Liver (tissue), 3 donors: ENCODE measurements around the gene OR52A1.

ENCODE experiments used
- CTCF ChIP-seq: fragments of 150-350 bp; IDR thresholded peaks from 2 replicates; pipeline ENCODE4 v1.5.1; 2017; ENCODE audit warnings: improper control_type of control experiment, low read depth, low read length; ENCODE audit not compliant: missing input control
- FOXA2 ChIP-seq: IDR thresholded peaks from 2 replicates; pipeline ENCODE4 v1.6.1; 2016; ENCODE audit warnings: antibody characterized with exemption
- GABPA ChIP-seq, 2 donors: IDR thresholded peaks in 1 of 2; conservative IDR thresholded peaks in 1 of 2; 2 replicates each; pipeline ENCODE4 v1.6.1; 2016; ENCODE audit warnings: antibody characterized with exemption in 2 of 2, mild to moderate bottlenecking in 1 of 2, moderate library complexity in 1 of 2
- HNF4A ChIP-seq, 2 donors: conservative IDR thresholded peaks; 2 replicates each; pipeline ENCODE4 v1.6.1; 2016; ENCODE audit warnings: antibody characterized with exemption in 2 of 2, mild to moderate bottlenecking in 2 of 2
- JUND ChIP-seq, 2 donors: IDR thresholded peaks; 2 replicates each; pipeline ENCODE4 v1.6.1; 2016; ENCODE audit warnings: antibody characterized with exemption in 2 of 2
- TAF1 ChIP-seq: conservative IDR thresholded peaks from 2 replicates; pipeline ENCODE4 v1.6.1; 2016; ENCODE audit warnings: antibody characterized with exemption, mild to moderate bottlenecking
- ZBTB33 ChIP-seq: IDR thresholded peaks from 2 replicates; pipeline ENCODE4 v1.6.1; 2016; ENCODE audit warnings: antibody characterized with exemption
- TF ChIP-seq, protein P1 (sequence below): IDR thresholded peaks from 2 replicates; pipeline ENCODE4 v1.6.1; 2016; ENCODE audit warnings: antibody characterized with exemption
- TF ChIP-seq, protein P2 (sequence below): IDR thresholded peaks from 2 replicates; pipeline ENCODE4 v1.6.1; 2016; ENCODE audit warnings: antibody characterized with exemption, mild to moderate bottlenecking
- donor health status: healthy.
- donor health status: healthy.

DNA sequence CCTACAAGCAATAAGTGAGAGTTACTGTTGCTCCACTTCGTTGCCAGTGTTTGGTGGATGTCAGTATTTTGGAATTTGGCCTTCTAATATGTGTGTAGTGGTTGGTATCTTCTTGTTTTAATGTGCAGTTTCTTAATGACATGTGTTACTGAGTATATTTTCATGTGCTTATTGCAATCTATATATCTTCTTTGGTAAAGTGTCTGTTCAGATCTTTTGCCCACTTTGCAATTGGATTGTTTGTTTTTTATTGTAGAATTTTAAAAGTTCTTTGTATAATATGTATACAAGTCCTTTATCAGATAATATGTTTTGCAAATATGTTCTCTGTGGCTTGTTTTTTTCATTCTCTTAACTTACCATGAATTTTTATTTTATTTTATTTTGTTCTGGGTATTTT, 38.2 kb upstream of the OR52A1 start:
- no peak for TF ChIP-seq TAF1
- TF ChIP-seq GABPA (IDR thresholded peaks at IDR 0.05 in 1 of 2, conservative IDR thresholded peaks at IDR 0.05 in 1 of 2) = no peak
- no peak for TF ChIP-seq CTCF
- TF ChIP-seq, protein P1, sequence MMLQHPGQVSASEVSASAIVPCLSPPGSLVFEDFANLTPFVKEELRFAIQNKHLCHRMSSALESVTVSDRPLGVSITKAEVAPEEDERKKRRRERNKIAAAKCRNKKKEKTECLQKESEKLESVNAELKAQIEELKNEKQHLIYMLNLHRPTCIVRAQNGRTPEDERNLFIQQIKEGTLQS = no peak
- TF ChIP-seq ZBTB33 = no peak
- TF ChIP-seq HNF4A (conservative IDR thresholded peaks at IDR 0.05) = no peak
- no peak for TF ChIP-seq JUND (IDR thresholded peaks at IDR 0.05)
- TF ChIP-seq, protein P2, sequence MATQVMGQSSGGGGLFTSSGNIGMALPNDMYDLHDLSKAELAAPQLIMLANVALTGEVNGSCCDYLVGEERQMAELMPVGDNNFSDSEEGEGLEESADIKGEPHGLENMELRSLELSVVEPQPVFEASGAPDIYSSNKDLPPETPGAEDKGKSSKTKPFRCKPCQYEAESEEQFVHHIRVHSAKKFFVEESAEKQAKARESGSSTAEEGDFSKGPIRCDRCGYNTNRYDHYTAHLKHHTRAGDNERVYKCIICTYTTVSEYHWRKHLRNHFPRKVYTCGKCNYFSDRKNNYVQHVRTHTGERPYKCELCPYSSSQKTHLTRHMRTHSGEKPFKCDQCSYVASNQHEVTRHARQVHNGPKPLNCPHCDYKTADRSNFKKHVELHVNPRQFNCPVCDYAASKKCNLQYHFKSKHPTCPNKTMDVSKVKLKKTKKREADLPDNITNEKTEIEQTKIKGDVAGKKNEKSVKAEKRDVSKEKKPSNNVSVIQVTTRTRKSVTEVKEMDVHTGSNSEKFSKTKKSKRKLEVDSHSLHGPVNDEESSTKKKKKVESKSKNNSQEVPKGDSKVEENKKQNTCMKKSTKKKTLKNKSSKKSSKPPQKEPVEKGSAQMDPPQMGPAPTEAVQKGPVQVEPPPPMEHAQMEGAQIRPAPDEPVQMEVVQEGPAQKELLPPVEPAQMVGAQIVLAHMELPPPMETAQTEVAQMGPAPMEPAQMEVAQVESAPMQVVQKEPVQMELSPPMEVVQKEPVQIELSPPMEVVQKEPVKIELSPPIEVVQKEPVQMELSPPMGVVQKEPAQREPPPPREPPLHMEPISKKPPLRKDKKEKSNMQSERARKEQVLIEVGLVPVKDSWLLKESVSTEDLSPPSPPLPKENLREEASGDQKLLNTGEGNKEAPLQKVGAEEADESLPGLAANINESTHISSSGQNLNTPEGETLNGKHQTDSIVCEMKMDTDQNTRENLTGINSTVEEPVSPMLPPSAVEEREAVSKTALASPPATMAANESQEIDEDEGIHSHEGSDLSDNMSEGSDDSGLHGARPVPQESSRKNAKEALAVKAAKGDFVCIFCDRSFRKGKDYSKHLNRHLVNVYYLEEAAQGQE = no peak
- no peak for TF ChIP-seq FOXA2
